Hepatic stellate cell (primary cell): Measurements from ENCODE around the gene TRPV5.

Experiments used
- DNase-seq: peaks from one replicate; pipeline ENCODE4 v3.0.0; 2011; ENCODE audit warnings: low spot score

TRPV5 gene

GRCh38 chr7:142940966-142941535 lies 7.5 kb upstream of the TRPV5 start:
- DNase-seq = no peak

GRCh38 chr7:142939226-142939910 lies 5.8 kb upstream of the TRPV5 start, which contains the start of gene LLCFC1:
Gene LLCFC1 (plus strand): TSS chr7:142939484. CDS start chr7:142939622, 138 bp downstream.
- no peak for DNase-seq

GRCh38 chr7:142938611-142939010 lies 5.1 kb upstream of the TRPV5 start:
- no peak for DNase-seq

GRCh38 chr7:142935941-142936565 lies 2.5 kb upstream of the TRPV5 start:
- DNase-seq = no peak

- no peak for DNase-seq
Measured at GRCh38 chr7:142934056-142934455, 510 bp upstream of the TRPV5 start.

GRCh38 chr7:142933092-142933475 lies 462 bp downstream of the TRPV5 start:
- no peak for DNase-seq

DNA sequence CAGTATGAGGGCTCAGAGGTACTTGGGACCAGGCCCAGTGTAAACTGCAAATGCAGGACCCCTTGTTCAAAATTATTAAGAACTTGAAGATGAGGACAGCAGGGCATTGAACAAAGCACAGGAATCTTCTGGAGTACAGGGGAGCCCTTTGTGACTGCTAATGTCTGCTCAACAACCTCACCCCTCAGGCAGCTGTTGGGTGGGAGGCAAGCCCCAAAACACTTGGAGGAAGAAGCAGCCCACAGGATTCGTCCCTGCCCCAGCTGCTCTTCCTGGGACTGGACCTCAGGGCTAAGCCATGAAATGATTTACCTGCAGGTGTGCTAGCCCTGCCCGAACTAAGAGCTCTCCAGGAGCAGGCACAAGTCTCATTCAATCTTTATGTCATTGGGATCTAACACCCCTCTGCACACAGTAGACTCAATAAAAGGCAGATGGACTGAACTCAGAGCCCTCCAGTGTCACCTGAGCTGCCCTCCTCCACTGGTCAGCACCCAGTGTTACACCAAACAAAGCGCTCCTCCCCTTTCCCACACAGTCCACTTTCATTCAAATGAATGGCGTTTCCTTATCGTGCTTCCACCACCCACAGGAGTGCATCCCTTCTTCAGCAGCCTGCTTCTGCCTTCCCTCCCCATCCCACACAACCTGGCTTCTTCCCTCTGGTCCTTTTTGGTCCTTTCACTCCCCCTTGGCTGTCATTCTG lies 1.0 kb downstream of the TRPV5 start:
- DNase-seq = no peak

DNA sequence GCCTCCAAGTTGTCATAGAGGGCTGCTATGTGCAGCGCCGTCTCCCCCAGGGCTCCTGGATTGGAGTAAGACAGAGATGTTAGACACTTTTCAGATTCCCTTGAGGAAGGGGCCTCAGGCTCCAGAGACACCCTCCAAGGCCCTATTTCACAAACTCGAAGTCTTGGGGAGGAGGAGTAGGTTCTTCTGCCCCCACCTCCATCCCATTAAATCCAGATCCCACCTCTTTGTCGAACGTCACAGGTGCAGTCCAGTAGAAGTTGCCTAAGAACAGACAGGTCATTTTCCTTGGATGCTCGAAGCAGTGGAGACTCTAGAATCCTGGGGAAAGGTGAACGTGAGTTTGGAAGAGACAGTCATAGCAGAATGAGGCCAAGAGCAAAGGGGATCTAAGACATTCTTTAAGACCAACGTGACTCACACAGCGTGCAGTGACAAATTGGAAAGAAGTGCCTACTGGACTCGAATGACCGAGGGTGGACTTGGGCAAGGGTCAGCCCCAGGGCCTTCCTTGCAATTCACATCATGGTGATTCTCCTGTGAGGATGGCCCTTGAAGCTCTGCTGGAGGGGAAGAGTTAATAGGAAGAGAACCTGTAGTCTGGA lies 3.3 kb downstream of the TRPV5 start:
- no peak for DNase-seq

DNA sequence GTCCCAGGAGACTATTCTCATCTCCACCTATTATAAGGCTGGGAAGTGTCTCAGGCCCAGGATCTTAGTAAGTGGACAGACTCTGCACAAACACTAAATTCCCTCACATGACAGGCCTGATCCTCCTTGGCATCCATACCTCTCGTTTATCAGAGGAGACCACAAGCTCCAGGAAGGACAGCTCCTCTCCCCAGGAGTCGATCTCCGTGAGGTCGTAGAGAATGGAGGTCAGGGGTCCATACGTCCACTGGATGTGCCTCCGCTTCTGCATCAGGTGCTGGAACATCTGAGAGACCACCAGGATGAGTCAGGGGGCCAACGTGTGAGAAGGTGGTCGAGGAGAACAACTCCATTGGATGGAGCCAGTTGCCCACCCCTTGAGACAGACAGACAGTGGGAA lies 5.6 kb downstream of the TRPV5 start:
- no peak for DNase-seq

- DNase-seq = no peak
Measured at GRCh38 chr7:142927085-142927745, 6.3 kb downstream of the TRPV5 start.

GRCh38 chr7:142925413-142925812 lies 8.1 kb downstream of the TRPV5 start:
- DNase-seq = no peak

DNA sequence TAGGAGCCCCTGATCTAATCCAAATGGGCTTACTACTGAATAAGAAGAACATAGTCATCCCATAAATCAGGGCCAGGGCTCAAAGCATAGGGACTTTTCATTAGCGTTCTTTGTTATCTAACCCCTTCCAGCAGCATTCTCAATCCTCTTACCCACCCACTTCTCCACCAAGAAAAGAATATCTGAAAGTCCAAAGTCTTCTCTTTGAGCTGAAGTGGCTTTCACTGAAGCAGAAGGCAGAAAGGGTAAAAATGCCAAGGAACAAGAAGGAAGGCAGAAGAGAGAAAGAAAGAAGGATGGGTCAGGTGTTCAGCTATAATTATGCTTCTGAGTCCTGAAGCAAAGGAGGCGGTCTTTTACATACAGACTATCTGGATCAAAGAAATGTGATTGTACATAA lies 10.2 kb downstream of the TRPV5 start:
- DNase-seq = no peak

DNA sequence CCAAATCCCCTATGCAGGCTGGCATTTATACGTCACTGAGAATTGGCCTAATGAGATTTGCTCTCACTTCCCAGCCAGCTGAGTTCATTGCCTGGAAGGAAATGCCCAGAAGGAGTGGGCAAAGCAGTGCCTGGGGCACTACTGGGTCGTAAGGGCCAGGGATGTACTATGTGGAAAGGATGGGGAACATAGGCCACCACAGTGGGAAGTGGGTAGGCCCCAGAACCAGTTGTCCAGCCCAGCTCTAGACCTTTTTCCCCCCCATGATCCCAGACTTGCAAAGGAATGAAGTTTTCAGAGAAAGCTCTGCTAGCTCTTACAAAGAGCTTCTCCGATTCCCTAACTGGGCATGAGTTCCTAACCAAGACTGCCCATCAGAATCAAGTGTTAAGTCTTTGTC lies 13.9 kb downstream of the TRPV5 start:
- DNase-seq = no peak

GRCh38 chr7:142918901-142919300 lies 14.6 kb downstream of the TRPV5 start:
- DNase-seq = no peak

GRCh38 chr7:142917447-142917846 lies 16.1 kb downstream of the TRPV5 start:
- no peak for DNase-seq

GRCh38 chr7:142916508-142916907 lies 17.0 kb downstream of the TRPV5 start:
- no peak for DNase-seq

GRCh38 chr7:142915315-142915714 lies 18.2 kb downstream of the TRPV5 start:
- DNase-seq = no peak

DNA sequence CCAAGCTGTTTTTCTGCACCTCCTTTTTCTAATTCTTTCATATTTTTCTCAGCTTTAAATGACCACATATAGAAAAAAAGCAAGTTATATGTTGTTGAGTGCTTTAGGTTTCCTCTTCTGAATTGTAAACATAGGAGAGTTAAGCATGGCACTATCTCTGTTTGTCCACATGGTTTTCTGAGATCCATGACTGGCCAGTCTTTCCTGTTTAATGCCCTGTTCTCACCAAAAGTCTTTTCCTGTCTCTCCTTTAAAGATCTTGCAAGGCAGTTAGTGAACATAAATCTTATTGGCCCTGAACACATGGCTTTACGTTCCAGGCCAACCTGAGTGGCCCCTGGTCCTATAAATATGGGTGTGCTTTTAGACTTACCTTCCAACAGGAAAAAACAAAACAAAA lies 19.4 kb downstream of the TRPV5 start:
- DNase-seq = no peak

GRCh38 chr7:142913566-142913965 lies 20.0 kb downstream of the TRPV5 start:
- no peak for DNase-seq

DNA sequence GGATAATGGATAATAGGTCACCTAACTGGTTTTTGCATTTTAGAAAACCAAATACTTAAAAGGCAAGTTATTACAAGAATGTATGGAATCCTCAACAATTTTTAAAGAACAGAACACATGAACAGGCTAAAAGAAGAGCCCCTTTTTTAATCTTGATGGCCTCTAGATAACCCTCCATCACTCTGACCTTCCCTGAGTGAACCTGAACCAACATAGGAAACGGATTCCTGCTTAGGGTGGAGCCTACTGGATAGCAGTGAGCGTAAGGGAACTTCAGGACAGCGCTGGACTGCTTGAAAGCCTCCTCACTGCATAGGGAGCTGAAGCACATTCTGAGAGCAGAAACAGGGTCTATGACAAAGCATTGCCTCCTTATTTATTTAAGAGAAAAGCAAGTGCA lies 20.5 kb downstream of the TRPV5 start:
- no peak for DNase-seq

- DNase-seq = no peak
Measured at GRCh38 chr7:142910481-142910880, 23.1 kb downstream of the TRPV5 start.

- DNase-seq = no peak
Measured at GRCh38 chr7:142910031-142910433, 23.5 kb downstream of the TRPV5 start.
